Measurements from ENCODE around the gene NXN. TPM values are rescaled to one million over a fixed set of nuclear protein-coding genes. Genes with fewer than 3 reads are reported as not detected.

The NXN gene
- total RNA-seq, 4 donors from 2014 or later: 18.9 to 47.2 (median 33.4) TPM

- H3K9me3 ChIP-seq: no peaks in the 10 kb centered on the region
- TF ChIP-seq POLR2AphosphoS5 (IDR thresholded peaks at IDR 0.05) (no peak), EP300 (IDR thresholded peaks at IDR 0.05) (no peak), POLR2A (IDR thresholded peaks at IDR 0.05) (no peak), CTCF (IDR thresholded peaks at IDR 0.05) (no peak)
- WGBS: 89% methylated on average over 9 of the region's 17 CpGs
- H3K4me3 ChIP-seq: no peak overlapping the region
- H3K27ac ChIP-seq: no peak overlapping the region
- no peak for DNase-seq (ENCODE audit: low spot score in 2 of 2)
- H3K4me1 ChIP-seq: no peaks in the 10 kb centered on the region
- H3K27me3 ChIP-seq: no peaks in the 10 kb centered on the region
- peaks cover 29% of the 10 kb centered on the region for H3K36me3 ChIP-seq
Measured at GRCh38 chr17:825216-825615, 154.4 kb downstream of the NXN start.

- no peaks in the 10 kb centered on the region for H3K9me3 ChIP-seq
- peaks cover 35% of the 10 kb centered on the region for H3K36me3 ChIP-seq
- no peak overlapping the region for H3K4me3 ChIP-seq
- H3K27ac ChIP-seq: no peak overlapping the region
- no peak for DNase-seq (ENCODE audit: low spot score in 2 of 2)
- no peaks in the 10 kb centered on the region for H3K4me1 ChIP-seq
- TF ChIP-seq EP300 (IDR thresholded peaks at IDR 0.05) (no peak), CTCF (IDR thresholded peaks at IDR 0.05) (no peak), POLR2AphosphoS5 (IDR thresholded peaks at IDR 0.05) (no peak), POLR2A (IDR thresholded peaks at IDR 0.05) (no peak)
- WGBS: 98% methylated on average over 12 of the region's 16 CpGs
- H3K27me3 ChIP-seq: no peaks in the 10 kb centered on the region
Measured at GRCh38 chr17:824378-824777, 155.2 kb downstream of the NXN start.

GRCh38 chr17:823501-823902 is 156.1 kb downstream of the NXN start:
- Histone ChIP-seq H3K36me3 (peaks cover 42% of the 10 kb centered on the region), H3K4me1 (no peaks in the 10 kb centered on the region), H3K4me3 (no peak overlapping the region), H3K27me3 (no peaks in the 10 kb centered on the region), H3K27ac (no peak overlapping the region), H3K9me3 (no peaks in the 10 kb centered on the region)
- TF ChIP-seq POLR2AphosphoS5 (IDR thresholded peaks at IDR 0.05) (no peak), POLR2A (IDR thresholded peaks at IDR 0.05) (no peak), CTCF (IDR thresholded peaks at IDR 0.05) (no peak), EP300 (IDR thresholded peaks at IDR 0.05) (no peak)
- WGBS: 92% methylated on average over 9 of the region's 9 CpGs
- no peak for DNase-seq (ENCODE audit: low spot score in 2 of 2)

- no peak overlapping the region for H3K27ac ChIP-seq
- peaks cover 63% of the 10 kb centered on the region for H3K36me3 ChIP-seq
- WGBS: 94% methylated on average over 13 of the region's 19 CpGs
- H3K4me1 ChIP-seq: no peaks in the 10 kb centered on the region
- H3K27me3 ChIP-seq: no peaks in the 10 kb centered on the region
- TF ChIP-seq CTCF (IDR thresholded peaks at IDR 0.05): no peak
- no peak for TF ChIP-seq POLR2A (IDR thresholded peaks at IDR 0.05)
- TF ChIP-seq EP300 (IDR thresholded peaks at IDR 0.05): no peak
- no peak for TF ChIP-seq POLR2AphosphoS5 (IDR thresholded peaks at IDR 0.05)
- no peak overlapping the region for H3K4me3 ChIP-seq
- no peaks in the 10 kb centered on the region for H3K9me3 ChIP-seq
- no peak for DNase-seq (ENCODE audit: low spot score in 2 of 2)
Measured at GRCh38 chr17:819251-819650, 160.3 kb downstream of the NXN start.

- Histone ChIP-seq H3K4me3 (no peak overlapping the region), H3K9me3 (no peaks in the 10 kb centered on the region), H3K36me3 (peaks cover 58% of the 10 kb centered on the region), H3K27ac (no peak overlapping the region), H3K4me1 (no peaks in the 10 kb centered on the region), H3K27me3 (no peaks in the 10 kb centered on the region)
- TF ChIP-seq POLR2AphosphoS5 (IDR thresholded peaks at IDR 0.05): no peak
- TF ChIP-seq POLR2A (IDR thresholded peaks at IDR 0.05): no peak
- no peak for TF ChIP-seq CTCF (IDR thresholded peaks at IDR 0.05)
- TF ChIP-seq EP300 (IDR thresholded peaks at IDR 0.05): no peak
- no peak for DNase-seq (ENCODE audit: low spot score in 2 of 2)
- WGBS: 93% methylated on average over 20 of the region's 20 CpGs
Measured at GRCh38 chr17:814371-814770, 165.2 kb downstream of the NXN start.
